ENCODE data around the gene SH3PXD2A.

Gene SH3PXD2A

GRCh38 chr10:103709341-103709920 lies 145.9 kb downstream of the SH3PXD2A start:
- no peak overlapping the region for H3K27ac Mint-ChIP-seq
- H3K9me3 Mint-ChIP-seq = no peaks in the 10 kb centered on the region
- H3K4me3 Mint-ChIP-seq = no peak overlapping the region
- H3K4me1 Mint-ChIP-seq = no peaks in the 10 kb centered on the region
- no peaks in the 10 kb centered on the region for H3K27me3 Mint-ChIP-seq
- no peaks in the 10 kb centered on the region for H3K36me3 Mint-ChIP-seq
- DNase-seq (no peak), ATAC-seq (replicated peaks) (no peak)

- Mint-ChIP-seq H3K4me1 (no peaks in the 10 kb centered on the region), H3K27me3 (no peaks in the 10 kb centered on the region), H3K9me3 (no peaks in the 10 kb centered on the region), H3K27ac (no peak overlapping the region), H3K36me3 (no peaks in the 10 kb centered on the region), H3K4me3 (no peak overlapping the region)
- ATAC-seq (replicated peaks) (no peak), DNase-seq (no peak)
These were observed 146.6 kb downstream of the SH3PXD2A start for GRCh38 chr10:103708627-103709288.

- no peak overlapping the region for H3K4me3 Mint-ChIP-seq
- no peaks in the 10 kb centered on the region for H3K4me1 Mint-ChIP-seq
- DNase-seq (no peak), ATAC-seq (replicated peaks) (no peak)
- no peak overlapping the region for H3K27ac Mint-ChIP-seq
- no peaks in the 10 kb centered on the region for H3K9me3 Mint-ChIP-seq
- H3K27me3 Mint-ChIP-seq = no peaks in the 10 kb centered on the region
- no peaks in the 10 kb centered on the region for H3K36me3 Mint-ChIP-seq
These were observed 147.3 kb downstream of the SH3PXD2A start for GRCh38 chr10:103707956-103708626.

DNA sequence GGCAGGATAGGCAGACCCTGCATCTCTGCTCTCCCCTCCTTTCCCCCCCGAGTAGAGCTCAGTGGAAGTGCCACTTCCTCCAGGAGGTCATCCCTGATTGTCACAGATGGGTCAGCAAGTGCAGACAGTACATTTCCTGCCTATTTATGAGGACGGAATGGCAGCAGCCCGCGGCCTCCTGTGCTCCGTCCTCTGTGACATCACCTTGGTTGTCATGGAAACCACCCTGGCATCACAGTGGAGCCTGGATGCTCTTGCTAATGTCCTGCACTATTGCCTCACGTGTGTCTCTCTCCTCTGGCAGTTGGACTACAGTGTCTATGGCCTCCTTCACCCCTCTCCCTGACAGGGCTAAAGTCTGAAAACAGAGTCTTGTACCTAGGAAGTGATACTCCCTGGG lies 148.6 kb downstream of the SH3PXD2A start:
- no peak overlapping the region for H3K27ac Mint-ChIP-seq
- H3K27me3 Mint-ChIP-seq = no peaks in the 10 kb centered on the region
- no peaks in the 10 kb centered on the region for H3K4me1 Mint-ChIP-seq
- ATAC-seq (replicated peaks) (no peak), DNase-seq (no peak)
- no peaks in the 10 kb centered on the region for H3K9me3 Mint-ChIP-seq
- no peaks in the 10 kb centered on the region for H3K36me3 Mint-ChIP-seq
- H3K4me3 Mint-ChIP-seq = no peak overlapping the region

DNA sequence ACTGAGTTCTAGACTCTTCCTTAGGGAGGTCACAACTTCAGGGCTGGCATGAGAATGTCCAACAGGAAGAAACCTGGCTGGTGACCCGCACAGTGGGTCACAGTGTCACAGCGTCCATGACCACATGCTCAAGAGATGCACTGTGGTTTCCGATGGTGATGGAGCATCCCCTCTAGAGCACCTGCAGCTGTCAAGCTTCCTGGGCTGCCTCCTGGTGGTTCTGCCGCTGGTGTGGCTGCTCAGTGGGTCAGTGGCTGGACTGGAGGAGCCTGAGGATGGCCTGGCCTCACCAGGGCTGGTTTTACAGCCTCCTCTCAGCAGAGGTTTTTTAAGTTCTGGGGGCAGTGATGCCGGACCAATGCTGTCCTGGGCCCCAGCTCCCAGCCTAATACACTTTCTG lies 149.3 kb downstream of the SH3PXD2A start:
- no peaks in the 10 kb centered on the region for H3K9me3 Mint-ChIP-seq
- DNase-seq = no peak
- no peak overlapping the region for H3K4me3 Mint-ChIP-seq
- no peak overlapping the region for H3K27ac Mint-ChIP-seq
- ATAC-seq (replicated peaks) = no peak
- H3K36me3 Mint-ChIP-seq = no peaks in the 10 kb centered on the region
- no peaks in the 10 kb centered on the region for H3K27me3 Mint-ChIP-seq
- H3K4me1 Mint-ChIP-seq = no peaks in the 10 kb centered on the region

GRCh38 chr10:103703941-103704919 lies 151.1 kb downstream of the SH3PXD2A start:
- Mint-ChIP-seq H3K27ac (no peak overlapping the region), H3K4me1 (no peaks in the 10 kb centered on the region), H3K4me3 (no peak overlapping the region), H3K36me3 (no peaks in the 10 kb centered on the region), H3K27me3 (no peaks in the 10 kb centered on the region), H3K9me3 (no peaks in the 10 kb centered on the region)
- DNase-seq (no peak), ATAC-seq (replicated peaks) (peak; percentile 45 to 74)

GRCh38 chr10:103701380-103702222 lies 153.8 kb downstream of the SH3PXD2A start:
- no peak for ATAC-seq (replicated peaks)
- Mint-ChIP-seq H3K36me3 (no peaks in the 10 kb centered on the region), H3K27me3 (no peaks in the 10 kb centered on the region), H3K4me3 (no peak overlapping the region), H3K27ac (no peak overlapping the region), H3K4me1 (peaks cover under 1% of the 10 kb centered on the region in 2 donors), H3K9me3 (no peaks in the 10 kb centered on the region)
- DNase-seq = no peak

DNA sequence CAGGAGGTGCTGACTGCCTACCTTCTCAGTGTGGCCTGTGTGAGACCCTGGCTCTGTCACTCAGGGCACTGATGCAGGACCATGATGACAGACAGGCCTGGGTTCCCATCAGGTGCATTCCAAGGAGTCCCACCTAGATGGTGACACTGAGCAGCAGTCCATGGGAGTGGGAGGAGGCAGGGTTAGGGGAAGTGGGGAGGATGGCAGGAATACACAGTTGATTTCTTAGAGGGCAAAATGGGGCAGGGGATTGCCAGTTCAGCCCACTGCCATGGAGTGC lies 155.0 kb downstream of the SH3PXD2A start:
- no peak overlapping the region for H3K27ac Mint-ChIP-seq
- peaks cover 11 to 13% of the 10 kb centered on the region in 2 donors for H3K4me1 Mint-ChIP-seq
- ATAC-seq (replicated peaks) = no peak
- no peaks in the 10 kb centered on the region for H3K27me3 Mint-ChIP-seq
- no peaks in the 10 kb centered on the region for H3K9me3 Mint-ChIP-seq
- no peak overlapping the region for H3K4me3 Mint-ChIP-seq
- H3K36me3 Mint-ChIP-seq = no peaks in the 10 kb centered on the region
- DNase-seq = no peak

DNA sequence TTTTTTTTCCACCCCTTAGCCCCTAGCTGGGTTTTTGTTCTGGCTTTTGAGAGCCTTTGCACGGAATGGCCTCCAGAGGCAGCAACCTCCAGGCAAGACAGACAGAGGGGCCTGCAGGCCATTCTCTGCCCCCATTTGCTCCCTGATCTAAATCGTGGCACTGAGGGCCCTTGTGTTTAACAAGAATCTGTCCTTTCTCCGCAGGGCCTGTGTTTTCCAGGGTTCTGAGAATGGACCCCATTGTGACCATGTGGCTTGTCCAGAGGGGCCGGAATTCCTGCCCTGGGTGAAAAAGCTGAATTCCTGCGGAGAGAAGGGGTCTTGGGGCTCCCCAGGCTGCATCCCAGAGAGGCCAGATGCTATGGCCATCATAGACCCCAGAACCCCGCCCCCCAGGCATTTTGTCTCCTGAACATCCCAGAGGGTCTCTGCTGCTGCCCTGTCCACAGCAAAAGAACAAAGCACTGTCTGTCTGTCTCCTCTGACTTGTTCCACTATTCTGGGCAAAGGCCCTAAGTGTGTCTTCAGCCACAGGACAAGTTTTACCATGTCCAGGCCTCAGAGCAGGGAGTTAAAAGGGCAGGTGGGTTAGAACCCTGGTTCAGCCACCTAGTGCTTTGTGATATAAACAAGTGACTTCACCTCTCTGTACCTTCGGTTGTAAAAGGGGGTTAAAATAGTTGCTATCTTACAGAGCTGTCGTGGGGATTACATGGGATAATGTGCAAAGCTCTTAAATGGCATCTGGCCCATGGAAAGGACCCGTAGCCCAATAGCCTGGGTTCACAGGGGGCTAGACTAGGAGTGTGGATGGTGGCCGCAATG lies 155.6 kb downstream of the SH3PXD2A start:
- Mint-ChIP-seq H3K27ac (no peak overlapping the region), H3K27me3 (no peaks in the 10 kb centered on the region), H3K4me3 (no peak overlapping the region), H3K36me3 (no peaks in the 10 kb centered on the region), H3K9me3 (no peaks in the 10 kb centered on the region), H3K4me1 (peaks cover 11 to 17% of the 10 kb centered on the region in 2 donors)
- ATAC-seq (replicated peaks) = no peak
- no peak for DNase-seq

DNA sequence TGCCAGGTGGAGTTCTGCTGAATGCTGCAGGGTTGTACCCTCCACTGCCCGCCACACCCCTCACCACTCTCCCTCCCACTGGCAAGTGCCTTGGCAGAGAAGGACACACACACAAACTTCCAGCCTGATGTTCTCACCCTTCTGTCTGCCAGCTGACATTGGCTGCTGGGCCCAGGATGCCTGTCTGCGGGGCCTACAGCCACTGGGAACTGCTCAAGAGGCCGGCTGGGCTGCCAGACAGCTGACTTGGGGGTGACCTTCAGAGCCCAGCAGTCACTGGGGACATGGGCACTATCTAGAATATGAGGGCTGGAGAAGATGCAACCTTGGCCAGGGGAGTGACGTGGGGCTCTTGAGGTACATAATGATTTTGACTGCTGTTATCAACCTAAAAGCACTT lies 157.1 kb downstream of the SH3PXD2A start:
- Mint-ChIP-seq H3K27ac (no peak overlapping the region), H3K27me3 (peaks cover 0 to 4% of the 10 kb centered on the region in 2 donors), H3K9me3 (no peaks in the 10 kb centered on the region), H3K4me3 (no peak overlapping the region), H3K4me1 (peaks cover 18 to 23% of the 10 kb centered on the region in 2 donors), H3K36me3 (no peaks in the 10 kb centered on the region)
- DNase-seq (no peak), ATAC-seq (replicated peaks) (no peak)

GRCh38 chr10:103697787-103698186 lies 157.6 kb downstream of the SH3PXD2A start:
- DNase-seq = no peak
- Mint-ChIP-seq H3K27ac (peak overlapping the region; percentile 20), H3K27me3 (peaks cover 0 to 4% of the 10 kb centered on the region in 2 donors), H3K4me3 (no peak overlapping the region), H3K36me3 (no peaks in the 10 kb centered on the region), H3K9me3 (no peaks in the 10 kb centered on the region), H3K4me1 (peaks cover 19 to 25% of the 10 kb centered on the region in 2 donors)
- no peak for ATAC-seq (replicated peaks)

DNA sequence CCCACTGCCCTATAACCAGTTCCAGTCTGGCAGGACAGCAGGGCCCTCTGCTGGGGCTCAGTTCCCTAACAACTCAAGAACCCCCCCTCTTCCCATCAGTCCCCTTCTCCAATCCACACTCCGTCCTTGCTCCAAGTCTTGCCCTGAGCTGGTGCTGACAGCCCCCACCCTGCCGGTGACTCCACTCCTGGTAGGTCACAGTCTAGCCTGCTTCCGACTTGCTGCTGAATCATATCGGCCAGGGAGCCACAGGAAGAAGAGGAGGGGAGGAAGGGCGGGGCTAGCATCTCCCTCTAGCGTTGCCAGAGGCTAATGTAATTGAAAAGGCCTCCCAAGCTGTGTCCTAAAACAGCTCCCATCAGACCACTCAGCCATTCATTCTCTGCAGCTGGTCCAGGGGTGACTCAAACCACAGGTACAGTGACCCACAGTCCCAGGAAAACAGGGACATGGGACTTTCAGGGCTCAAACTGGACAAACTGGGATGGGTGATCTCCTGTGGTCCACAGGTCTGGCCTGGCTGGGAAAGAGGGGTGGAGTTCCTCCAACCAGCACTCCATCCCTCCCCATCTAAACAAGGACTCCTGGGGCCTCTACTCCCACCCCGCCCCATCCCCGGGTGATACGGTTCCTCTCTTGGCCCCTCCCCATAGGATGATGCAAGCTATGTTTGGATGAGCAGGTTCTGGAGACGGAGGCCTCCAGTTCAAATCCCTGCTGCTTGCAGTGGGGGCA lies 158.8 kb downstream of the SH3PXD2A start:
- peaks cover 0 to 4% of the 10 kb centered on the region in 2 donors for H3K27me3 Mint-ChIP-seq
- H3K9me3 Mint-ChIP-seq = no peaks in the 10 kb centered on the region
- no peak overlapping the region for H3K27ac Mint-ChIP-seq
- ATAC-seq (replicated peaks) (peak; percentile 30 to 31), DNase-seq (peak; percentile 41)
- peak overlapping the region in 1 of 2 donors; percentile 51 for H3K4me3 Mint-ChIP-seq
- no peaks in the 10 kb centered on the region for H3K36me3 Mint-ChIP-seq
- peaks cover 24 to 36% of the 10 kb centered on the region in 2 donors for H3K4me1 Mint-ChIP-seq

GRCh38 chr10:103696094-103696410 lies 159.3 kb downstream of the SH3PXD2A start:
- H3K27ac Mint-ChIP-seq = no peak overlapping the region
- no peak for DNase-seq
- H3K27me3 Mint-ChIP-seq = peaks cover 0 to 4% of the 10 kb centered on the region in 2 donors
- no peaks in the 10 kb centered on the region for H3K9me3 Mint-ChIP-seq
- no peak for ATAC-seq (replicated peaks)
- no peaks in the 10 kb centered on the region for H3K36me3 Mint-ChIP-seq
- H3K4me1 Mint-ChIP-seq = peaks cover 27 to 40% of the 10 kb centered on the region in 2 donors
- no peak overlapping the region for H3K4me3 Mint-ChIP-seq

Measured in stimulated activated naive B cell treated with anti-CD40 and anti-IgM and Interleukin-4, amounts not matched to agents 10 μg/mL and 1 μg/mL and 100 μg/mL, for 72 hours (primary cell).